GM21526 (cell line): ENCODE data around the gene CACNB4.
"Not testable (repeated sequence)": the region's sequence is repeated elsewhere in the genome, so short reads cannot be mapped to it uniquely, and the experiment has no call there.

Experiments
- ATAC-seq: cut with Tn5 transposase; IDR thresholded peaks from one replicate; pipeline ENCODE4 v1.9.1; 2021; ENCODE audit warnings: moderate library complexity; ENCODE audit not compliant: unreplicated experiment, low FRiP score

CACNB4 gene

GRCh38 chr2:151916632-151917031 is 182.2 kb downstream of the CACNB4 start:
- no peak for ATAC-seq

GRCh38 chr2:151915629-151916025 is 183.2 kb downstream of the CACNB4 start:
- not testable (repeated sequence) for ATAC-seq

- no peak for ATAC-seq
Observed at GRCh38 chr2:151914989-151915628, 183.7 kb downstream of the CACNB4 start.

GRCh38 chr2:151908204-151908882 is 190.5 kb downstream of the CACNB4 start:
- no peak for ATAC-seq

- ATAC-seq, result no peak
Observed at GRCh38 chr2:151907286-151908203, 191.3 kb downstream of the CACNB4 start.

- no peak for ATAC-seq
Observed at GRCh38 chr2:151906633-151906998, 192.2 kb downstream of the CACNB4 start.

- ATAC-seq, result peak; percentile 90
Observed at GRCh38 chr2:151905963-151906632, 192.7 kb downstream of the CACNB4 start.

- no peak for ATAC-seq
Observed at GRCh38 chr2:151904807-151905206, 194.0 kb downstream of the CACNB4 start.

- ATAC-seq, result no peak
Observed at GRCh38 chr2:151904021-151904420, 194.8 kb downstream of the CACNB4 start.

GRCh38 chr2:151902829-151903228 is 196.0 kb downstream of the CACNB4 start:
- no peak for ATAC-seq

GRCh38 chr2:151900331-151900730 is 198.5 kb downstream of the CACNB4 start:
- ATAC-seq, result no peak

- no peak for ATAC-seq
Observed at GRCh38 chr2:151899156-151899555, 199.7 kb downstream of the CACNB4 start.

- no peak for ATAC-seq
Observed at GRCh38 chr2:151891566-151892194, 207.2 kb downstream of the CACNB4 start.

- ATAC-seq, result no peak
Observed at GRCh38 chr2:151887164-151887563, 211.7 kb downstream of the CACNB4 start.

GRCh38 chr2:151886241-151886640 is 212.6 kb downstream of the CACNB4 start:
- ATAC-seq, result no peak

GRCh38 chr2:151882786-151883445 is 215.9 kb downstream of the CACNB4 start:
- ATAC-seq, result no peak

- no peak for ATAC-seq
Observed at GRCh38 chr2:151881342-151881741, 217.5 kb downstream of the CACNB4 start.

GRCh38 chr2:151880586-151880985 is 218.3 kb downstream of the CACNB4 start:
- no peak for ATAC-seq

- ATAC-seq, result no peak
Observed at GRCh38 chr2:151878655-151879563, 219.9 kb downstream of the CACNB4 start.
